Immature natural killer cell (primary cell): ENCODE results near the gene PLCB4. TPM values are rescaled to one million over a fixed set of nuclear protein-coding genes. Genes with fewer than 3 reads are reported as not detected.
A peak's percentile ranks its signal among the peaks of the same experiment; 100 is the strongest.

Experiments
- DNase-seq, 3 donors: peaks; one replicate each; pipeline ENCODE4 v3.0.0; 2022; ENCODE audit warnings: mixed read lengths in 1 of 3
- H3K27ac Mint-ChIP-seq, 6 donors: one replicate each; pipeline ENCODE4 v1.8.0; 2020; ENCODE audit warnings: mixed read lengths in 6 of 6, mild to moderate bottlenecking in 5 of 6, inconsistent platforms in 4 of 6, moderate library complexity in 3 of 6
- H3K27me3 Mint-ChIP-seq, 3 donors: one replicate each; pipeline ENCODE4 v1.8.0; 2020 to 2021; ENCODE audit warnings: low read depth in 3 of 3, mild to moderate bottlenecking in 3 of 3, mixed read lengths in 3 of 3, moderate library complexity in 3 of 3, inconsistent platforms in 1 of 3
- H3K36me3 Mint-ChIP-seq, 3 donors: one replicate each; pipeline ENCODE4 v1.8.0; 2020; ENCODE audit warnings: mixed read lengths in 3 of 3, inconsistent platforms in 2 of 3, mild to moderate bottlenecking in 2 of 3
- H3K4me1 Mint-ChIP-seq, 2 donors: one replicate each; pipeline ENCODE4 v1.8.0; 2020; ENCODE audit warnings: inconsistent platforms in 2 of 2, mild to moderate bottlenecking in 2 of 2, mixed read lengths in 2 of 2, moderate library complexity in 1 of 2
- H3K4me3 Mint-ChIP-seq, 5 donors: one replicate each; pipeline ENCODE4 v1.8.0; 2020; ENCODE audit warnings: mild to moderate bottlenecking in 5 of 5, mixed read lengths in 5 of 5, inconsistent platforms in 3 of 5, moderate library complexity in 3 of 5
- H3K9me3 Mint-ChIP-seq, 6 donors: one replicate each; pipeline ENCODE4 v1.8.0; 2020; ENCODE audit warnings: mild to moderate bottlenecking in 6 of 6, mixed read lengths in 6 of 6, inconsistent platforms in 4 of 6, moderate library complexity in 3 of 6
- polyA plus RNA-seq, 3 donors: library from polyadenylated mRNA; unstranded; fragments of 300-500 nt; fragmentation: Illumina TruSeq; gene quantifications; one replicate each; pipeline ENCODE4 v1.2.3, GENCODE V29; 2021

The PLCB4 gene
- polyA plus RNA-seq, 3 donors from 2014 or later, result not detected

DNA sequence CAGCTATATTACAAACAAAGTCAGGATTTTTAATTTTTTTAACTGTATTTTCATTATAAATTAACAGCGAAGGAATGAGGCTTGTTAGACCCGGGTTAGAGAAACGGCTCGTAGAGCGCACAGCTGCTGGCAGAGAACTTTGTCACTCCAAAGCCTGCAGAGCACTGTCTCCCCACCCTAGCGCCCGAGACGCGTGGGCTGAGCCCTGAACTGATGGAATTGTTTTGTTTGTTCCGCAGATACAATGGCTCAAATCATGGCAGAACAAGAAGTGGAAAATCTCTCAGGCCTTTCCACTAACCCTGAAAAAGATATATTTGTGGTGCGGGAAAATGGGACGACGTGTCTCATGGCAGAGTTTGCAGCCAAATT lies 446.3 kb downstream of the PLCB4 start:
- peaks cover 6 to 16% (median 10%) of the 10 kb centered on the region in 3 donors for H3K27me3 Mint-ChIP-seq
- H3K4me1 Mint-ChIP-seq, result no peaks in the 10 kb centered on the region
- DNase-seq, result no peak
- H3K27ac Mint-ChIP-seq, result no peak overlapping the region
- H3K9me3 Mint-ChIP-seq, result peaks cover 0 to 16% (median 6%) of the 10 kb centered on the region in 6 donors
- H3K36me3 Mint-ChIP-seq, result peaks cover 0 to 3% (median 2%) of the 10 kb centered on the region in 3 donors
- H3K4me3 Mint-ChIP-seq, result no peak overlapping the region

DNA sequence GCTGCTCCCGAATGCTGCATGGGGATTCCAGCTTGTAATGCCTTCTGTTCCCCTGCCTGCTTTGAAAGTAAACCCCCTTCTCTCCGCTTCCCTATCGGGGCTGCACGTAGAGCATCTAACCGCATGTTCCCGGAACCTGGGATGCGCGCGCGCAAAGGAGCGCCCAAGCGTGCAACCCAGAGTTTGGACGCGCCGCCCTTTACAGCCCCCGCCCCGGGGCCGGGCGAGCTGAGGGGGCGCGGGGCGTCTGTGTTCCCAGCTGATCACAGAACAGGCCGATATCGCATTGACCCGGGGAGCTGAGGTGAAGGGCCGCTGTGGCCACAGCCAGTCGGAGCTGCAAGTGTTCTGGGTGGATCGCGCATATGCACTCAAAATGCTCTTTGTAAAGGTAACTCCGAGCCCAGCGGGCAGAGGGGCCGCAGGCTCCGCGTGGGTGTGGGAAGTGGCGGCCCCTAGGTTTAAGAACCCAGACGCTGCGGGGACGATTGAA lies 446.9 kb downstream of the PLCB4 start:
- Mint-ChIP-seq H3K27ac (no peak overlapping the region), H3K27me3 (peaks cover 4 to 16% (median 10%) of the 10 kb centered on the region in 3 donors), H3K4me3 (no peak overlapping the region), H3K9me3 (peaks cover 0 to 15% (median 6%) of the 10 kb centered on the region in 6 donors), H3K4me1 (no peaks in the 10 kb centered on the region), H3K36me3 (peaks cover 0 to 3% (median 2%) of the 10 kb centered on the region in 3 donors)
- no peak for DNase-seq

DNA sequence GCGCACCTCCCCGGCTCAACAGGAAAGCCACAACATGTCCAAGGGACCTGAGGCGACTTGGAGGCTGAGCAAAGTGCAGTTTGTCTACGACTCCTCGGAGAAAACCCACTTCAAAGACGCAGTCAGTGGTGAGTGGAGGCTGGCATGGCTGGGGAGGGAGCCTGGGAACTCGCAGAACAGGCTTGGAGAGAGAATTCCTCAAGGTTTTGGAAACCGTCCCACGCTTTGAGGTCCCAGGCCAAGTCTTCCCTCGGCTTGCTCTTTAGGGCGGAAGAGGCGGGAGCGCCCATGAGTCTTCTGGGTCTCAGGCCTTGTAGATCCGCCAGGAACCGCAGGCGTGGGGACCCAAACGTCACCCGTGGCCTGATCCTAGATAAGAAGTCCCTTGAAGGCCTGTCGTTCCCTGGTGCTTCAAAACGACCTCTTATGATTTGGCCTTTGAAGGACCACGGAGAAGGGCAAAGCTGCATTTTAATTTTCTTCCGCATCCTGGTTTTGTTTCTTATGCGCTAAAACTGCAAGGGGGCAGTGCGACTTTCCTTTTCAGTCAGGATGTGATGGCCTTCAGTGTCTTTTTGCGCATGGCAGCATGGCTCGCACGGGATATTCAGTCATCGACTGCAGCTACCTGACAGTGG lies 447.5 kb downstream of the PLCB4 start:
- H3K4me3 Mint-ChIP-seq, result peak overlapping the region in 1 of 5 donors; percentile 35
- peaks cover 2 to 16% (median 10%) of the 10 kb centered on the region in 3 donors for H3K27me3 Mint-ChIP-seq
- peaks cover 0 to 3% (median 2%) of the 10 kb centered on the region in 3 donors for H3K36me3 Mint-ChIP-seq
- H3K4me1 Mint-ChIP-seq, result no peaks in the 10 kb centered on the region
- no peak overlapping the region for H3K27ac Mint-ChIP-seq
- no peak for DNase-seq
- H3K9me3 Mint-ChIP-seq, result peaks cover 0 to 15% (median 6%) of the 10 kb centered on the region in 6 donors

DNA sequence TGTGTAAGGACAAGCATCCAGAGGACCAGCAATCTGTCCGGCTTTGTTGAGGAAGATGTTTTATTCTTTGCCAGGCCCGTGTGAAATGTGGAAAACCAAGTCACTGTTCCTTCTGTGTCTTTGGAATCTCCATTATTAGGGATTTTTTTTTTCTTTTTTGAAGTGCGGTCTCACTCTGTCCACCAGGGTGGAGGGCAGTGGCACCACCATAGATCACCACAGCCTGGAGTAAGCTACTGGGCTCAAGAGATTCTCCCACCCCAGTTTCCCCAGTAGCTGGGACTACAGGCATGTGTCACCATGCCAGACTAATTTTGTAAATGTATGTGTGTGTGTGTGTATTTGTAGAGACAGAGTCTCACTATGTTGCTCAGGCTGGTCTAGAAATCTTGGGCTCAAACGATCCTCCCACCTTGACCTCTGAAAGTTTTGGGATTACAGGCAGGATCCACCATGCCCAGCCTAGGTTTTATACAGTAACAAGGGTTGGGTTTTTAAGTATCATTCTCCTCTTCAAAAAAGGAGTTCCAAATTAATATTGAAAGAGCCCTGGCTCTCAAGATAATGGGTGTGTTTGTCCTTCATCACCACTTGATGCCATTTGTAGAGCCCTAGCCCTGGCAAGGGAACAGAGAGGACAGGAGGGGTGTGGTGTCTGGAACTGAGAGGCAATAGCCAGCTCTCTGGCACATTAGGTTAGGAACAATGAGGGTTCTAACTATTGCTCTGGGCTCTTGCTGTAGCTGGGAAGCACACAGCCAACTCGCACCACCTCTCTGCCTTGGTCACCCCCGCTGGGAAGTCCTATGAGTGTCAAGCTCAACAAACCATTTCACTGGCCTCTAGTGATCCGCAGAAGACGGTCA lies 448.6 kb downstream of the PLCB4 start:
- Mint-ChIP-seq H3K9me3 (peaks cover 0 to 13% (median 5%) of the 10 kb centered on the region in 6 donors), H3K4me1 (no peaks in the 10 kb centered on the region), H3K36me3 (peaks cover 0 to 3% (median 2%) of the 10 kb centered on the region in 3 donors), H3K27me3 (peaks cover 2 to 16% (median 10%) of the 10 kb centered on the region in 3 donors), H3K4me3 (no peak overlapping the region), H3K27ac (no peak overlapping the region)
- DNase-seq, result no peak

DNA sequence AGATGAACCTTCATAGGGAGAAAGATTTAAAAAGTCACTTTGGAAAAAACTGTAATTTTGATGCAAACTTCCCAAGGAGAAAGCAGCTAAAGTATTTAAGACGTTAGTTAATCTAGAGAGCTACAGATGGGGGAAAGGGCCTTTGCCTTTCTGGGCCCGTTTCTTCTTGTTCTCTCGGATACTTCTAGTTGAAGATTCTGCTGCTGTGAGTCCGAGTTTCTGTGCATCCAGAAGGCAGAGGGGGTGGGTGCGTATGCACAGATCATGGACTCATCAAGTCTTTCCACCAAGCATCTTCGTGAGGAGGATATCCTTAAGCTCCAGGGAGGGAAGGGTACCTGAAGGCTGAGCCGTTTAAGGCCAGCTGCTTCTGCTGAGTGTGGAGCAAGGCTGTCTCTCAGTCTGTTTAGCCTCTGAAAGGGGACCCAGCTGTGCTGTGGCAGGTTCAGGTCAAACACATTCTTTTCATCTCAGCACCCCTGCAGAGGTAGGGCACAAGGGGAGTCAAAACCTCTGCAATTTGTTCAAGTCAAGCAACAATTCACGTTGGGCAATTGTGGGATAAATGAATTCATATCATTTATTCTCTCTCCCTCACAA lies 449.8 kb downstream of the PLCB4 start:
- Mint-ChIP-seq H3K27ac (no peak overlapping the region), H3K4me3 (no peak overlapping the region), H3K27me3 (peaks cover 2 to 12% (median 10%) of the 10 kb centered on the region in 3 donors), H3K36me3 (peaks cover 0 to 3% (median 2%) of the 10 kb centered on the region in 3 donors), H3K9me3 (peaks cover 0 to 12% (median 5%) of the 10 kb centered on the region in 6 donors), H3K4me1 (no peaks in the 10 kb centered on the region)
- DNase-seq, result no peak

DNA sequence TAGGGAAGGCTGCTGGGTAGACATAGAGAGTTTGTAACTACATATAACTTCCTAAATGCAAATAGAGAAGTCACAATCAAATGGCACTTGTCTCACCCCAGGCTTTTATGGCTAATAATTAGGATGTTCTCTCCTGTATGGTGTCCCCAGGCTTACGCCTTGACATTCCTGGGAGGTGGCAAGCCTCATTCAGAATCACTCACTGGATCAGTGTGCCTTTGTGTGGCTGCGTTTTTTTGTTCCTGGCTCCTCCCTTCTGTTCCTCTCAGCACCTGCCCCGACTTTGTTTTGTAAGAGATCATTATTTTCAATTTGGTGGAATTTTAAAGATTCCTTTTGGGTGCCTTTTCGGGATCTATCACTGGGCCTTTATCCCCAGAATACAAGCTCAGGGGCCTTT lies 451.2 kb downstream of the PLCB4 start:
- no peaks in the 10 kb centered on the region for H3K4me1 Mint-ChIP-seq
- no peak overlapping the region for H3K4me3 Mint-ChIP-seq
- H3K27me3 Mint-ChIP-seq, result peaks cover 0 to 11% (median 5%) of the 10 kb centered on the region in 3 donors
- H3K36me3 Mint-ChIP-seq, result peaks cover 0 to 3% (median 2%) of the 10 kb centered on the region in 3 donors
- no peak overlapping the region for H3K27ac Mint-ChIP-seq
- H3K9me3 Mint-ChIP-seq, result peaks cover 0 to 11% (median 2%) of the 10 kb centered on the region in 6 donors
- no peak for DNase-seq

DNA sequence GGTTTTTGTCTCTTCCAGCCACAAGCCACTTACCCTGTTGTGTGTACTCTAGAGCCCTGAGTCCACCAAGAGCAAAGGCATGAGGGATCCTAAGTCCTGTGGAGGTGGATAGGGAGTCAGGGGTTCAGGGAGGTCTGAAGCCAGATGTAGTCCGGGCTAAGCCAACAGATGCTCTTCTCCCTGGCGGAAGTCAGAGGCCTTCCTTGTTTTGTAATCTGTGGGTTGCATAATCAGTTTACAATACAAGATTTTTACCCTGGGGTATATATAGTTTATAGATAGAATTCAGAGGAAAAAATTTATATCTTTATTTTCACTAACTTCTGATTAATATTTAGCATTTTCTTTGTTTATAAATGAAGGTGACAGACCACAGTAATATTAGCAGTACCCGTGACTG lies 454.7 kb downstream of the PLCB4 start:
- H3K36me3 Mint-ChIP-seq, result no peaks in the 10 kb centered on the region
- no peaks in the 10 kb centered on the region for H3K4me1 Mint-ChIP-seq
- no peaks in the 10 kb centered on the region for H3K27me3 Mint-ChIP-seq
- H3K9me3 Mint-ChIP-seq, result peaks cover 0 to 7% (median 0%) of the 10 kb centered on the region in 6 donors
- H3K4me3 Mint-ChIP-seq, result no peak overlapping the region
- no peak overlapping the region for H3K27ac Mint-ChIP-seq
- DNase-seq, result no peak
